HCT116 (cell line): Measurements from ENCODE around the gene ZBTB3. TPM values are rescaled to one million over a fixed set of nuclear protein-coding genes. Genes with fewer than 3 reads are reported as not detected.

Source experiments
- ATAC-seq: fragments of 200-7000 bp; cut with Tn5 transposase; 2 replicates; pipeline ENCODE4 v1.9.1; 2020; ENCODE audit warnings: mild to moderate bottlenecking, moderate library complexity
- BruUV-seq: library from RNA; stranded (reverse); fragments of 400-500 nt; replicated peaks from 2 replicates; lab custom pipeline; 2021; lab: Mats Ljungman, UMichigan
- CTCF ChIA-PET: fragments of 300-600 bp; sonication (Branson Sonifier 250); formaldehyde crosslinking; loops from one replicate; lab custom pipeline; 2021; ENCODE audit warnings: antibody characterized with exemption; lab: Charles Lee
- POLR2A ChIA-PET: fragments of 300-600, 350-600 bp; sonication (Branson Sonifier 250); formaldehyde crosslinking; loops from one replicate; lab custom pipeline; 2021; ENCODE audit warnings: antibody characterized with exemption; lab: Charles Lee
- RAD21 ChIA-PET, 2 experiments: fragments of 300-600 bp; sonication (Branson Sonifier 250); formaldehyde crosslinking; loops; one replicate each; lab custom pipeline; 2023; ENCODE audit warnings: low total read pairs in 2 of 2; ENCODE audit not compliant: uncharacterized antibody in 2 of 2, unreplicated experiment in 2 of 2, low non-redundant PET in 1 of 2; lab: Charles Lee
- DNase-seq: peaks from one replicate; pipeline ENCODE4 v3.0.0-alpha.2; 2010; ENCODE audit warnings: low read depth, low spot score
- H2AFZ ChIP-seq: fragments of 200-600 bp; shearing (Covaris generic), sonication (generic); 2 replicates; pipeline ENCODE4 v1.6.1; 2017; ENCODE audit warnings: low read depth, mixed run types, mixed read lengths, antibody characterized with exemption, low read length; ENCODE audit not compliant: poor library complexity, severe bottlenecking
- H3K27ac ChIP-seq: 2 replicates; pipeline ENCODE4 v1.5.1; 2012; ENCODE audit warnings: low read depth, low read length
- H3K27me3 ChIP-seq: fragments of 200-600 bp; sonication (generic); 2 replicates; pipeline ENCODE4 v1.6.1; 2016; ENCODE audit warnings: mixed run types, low read length, mixed read lengths; ENCODE audit not compliant: insufficient read depth
- H3K36me3 ChIP-seq, 2 experiments: fragments of 200-500 bp in 1 of 2; fragments of 200-600 bp in 1 of 2; sonication (Bioruptor generic) in 1 of 2; sonication (generic) in 1 of 2; 2 replicates each; pipeline versions ENCODE4 v1.5.1 to v1.6.1; 2014 to 2016; ENCODE audit warnings: low read length in 2 of 2, inconsistent platforms in 1 of 2, mixed read lengths in 1 of 2, mixed run types in 1 of 2; ENCODE audit not compliant: insufficient read depth in 2 of 2, control insufficient read depth in 1 of 2
- H3K4me1 ChIP-seq, 2 experiments: fragments of 200-600 bp in 1 of 2; sonication (generic) in 1 of 2; 2 replicates each; pipeline versions ENCODE4 v1.5.1 to v1.6.1; 2012 to 2017; ENCODE audit warnings: low read length in 2 of 2, inconsistent platforms in 1 of 2, mild to moderate bottlenecking in 1 of 2, mixed read lengths in 1 of 2, mixed run types in 1 of 2, moderate library complexity in 1 of 2; ENCODE audit not compliant: insufficient read depth in 2 of 2, control insufficient read depth in 1 of 2
- H3K4me2 ChIP-seq: fragments of 200-600 bp; sonication (generic); 2 replicates; pipeline ENCODE4 v1.6.1; 2017; ENCODE audit warnings: mixed run types, low read length, mixed read lengths
- H3K4me3 ChIP-seq, 2 experiments: fragments of 200-600 bp in 1 of 2; sonication (generic) in 1 of 2; replicated peaks in 1 of 2; 2 replicates each; pipeline ENCODE4 v1.5.1; 2011 to 2016; ENCODE audit warnings: low read length in 2 of 2, control low read depth in 1 of 2, low read depth in 1 of 2, mild to moderate bottlenecking in 1 of 2, mixed read lengths in 1 of 2, mixed run types in 1 of 2
- H3K79me2 ChIP-seq: fragments of 200-600 bp; sonication (generic); 2 replicates; pipeline ENCODE4 v1.6.1; 2017; ENCODE audit warnings: mild to moderate bottlenecking, mixed run types, low read length, moderate library complexity, mixed read lengths; ENCODE audit not compliant: insufficient read depth
- H3K9ac ChIP-seq: fragments of 200-600 bp; sonication (generic); 2 replicates; pipeline ENCODE4 v1.6.1; 2016; ENCODE audit warnings: low read length, mixed read lengths
- H3K9me2 ChIP-seq: fragments of 200-600 bp; sonication (generic), shearing (Covaris generic); 2 replicates; pipeline ENCODE4 v1.6.1; 2017; ENCODE audit warnings: mixed run types, mild to moderate bottlenecking, moderate library complexity; ENCODE audit not compliant: insufficient read depth
- H3K9me3 ChIP-seq, 2 experiments: fragments of 200-500 bp in 1 of 2; fragments of 200-600 bp in 1 of 2; sonication (Bioruptor generic) in 1 of 2; sonication (generic) in 1 of 2; 2 replicates each; pipeline ENCODE4 v1.6.1; 2014 to 2017; ENCODE audit warnings: low read length in 2 of 2, mixed read lengths in 2 of 2, inconsistent platforms in 1 of 2, low read depth in 1 of 2, mild to moderate bottlenecking in 1 of 2, mixed run types in 1 of 2, moderate library complexity in 1 of 2; ENCODE audit not compliant: control insufficient read depth in 1 of 2, insufficient read depth in 1 of 2
- H4K20me1 ChIP-seq: fragments of 200-600 bp; sonication (generic), shearing (Covaris generic); 2 replicates; pipeline ENCODE4 v1.6.1; 2017; ENCODE audit warnings: mixed run types, mild to moderate bottlenecking, moderate library complexity; ENCODE audit not compliant: insufficient read depth
- CBX3 ChIP-seq: IDR thresholded peaks from 2 replicates; pipeline ENCODE4 v1.6.1; 2012; ENCODE audit warnings: low read depth
- EGR1 ChIP-seq: IDR thresholded peaks from 2 replicates; pipeline ENCODE4 v1.6.1; 2012; ENCODE audit warnings: low read depth
- ELF1 ChIP-seq: IDR thresholded peaks from 2 replicates; pipeline ENCODE4 v1.6.1; 2012; ENCODE audit warnings: low read depth, borderline replicate concordance
- EZH2 ChIP-seq: fragments of 200-600 bp; sonication (generic); IDR thresholded peaks from 2 replicates; pipeline ENCODE4 v1.6.1; 2017; ENCODE audit warnings: antibody characterized with exemption, mixed run types
- EZH2phosphoT487 ChIP-seq: fragments of 200-600 bp; IDR thresholded peaks from 2 replicates; pipeline ENCODE4 v1.6.1; 2018; ENCODE audit warnings: antibody characterized with exemption, borderline replicate concordance
- JUND ChIP-seq: IDR thresholded peaks from 2 replicates; pipeline ENCODE4 v1.6.1; 2012
- MAX ChIP-seq: IDR thresholded peaks from 2 replicates; pipeline ENCODE4 v1.6.1; 2012
- POLR2AphosphoS5 ChIP-seq: IDR thresholded peaks from 2 replicates; pipeline ENCODE4 v1.6.1; 2011; ENCODE audit warnings: mild to moderate bottlenecking, low read depth, low read length, moderate library complexity
- RAD21 ChIP-seq: IDR thresholded peaks from 2 replicates; pipeline ENCODE4 v1.6.1; 2012; ENCODE audit warnings: low read depth, mild to moderate bottlenecking
- SIN3A ChIP-seq: IDR thresholded peaks from 2 replicates; pipeline ENCODE4 v1.6.1; 2012; ENCODE audit warnings: low read depth
- SP1 ChIP-seq: IDR thresholded peaks from 2 replicates; pipeline ENCODE4 v1.6.1; 2012; ENCODE audit warnings: low read depth
- TCF7L2 ChIP-seq: IDR thresholded peaks from 2 replicates; pipeline ENCODE4 v1.7.0; 2011; ENCODE audit warnings: borderline replicate concordance, inconsistent platforms; ENCODE audit not compliant: insufficient read depth, insufficient read length; ENCODE audit errors: extremely low read depth
- ZFX ChIP-seq: fragments of 450-650 bp; IDR thresholded peaks from 2 replicates; pipeline ENCODE4 v1.6.1; 2017
- intact Hi-C: fragments of 100-400 bp; cut with micrococcal nuclease; formaldehyde crosslinking; loops from 2 replicates; pipeline ENCODE4 v1.10.0; 2022
- total RNA-seq: library from RNA; stranded (reverse); gene quantifications from one replicate; pipeline ENCODE4 v1.2.1, GENCODE V29; 2021; ENCODE audit not compliant: unreplicated experiment
- TF ChIP-seq, protein P1 (sequence below): IDR thresholded peaks from 2 replicates; pipeline ENCODE4 v1.6.1; 2011; ENCODE audit warnings: mild to moderate bottlenecking, low read length, moderate library complexity; ENCODE audit not compliant: insufficient replicate concordance; ENCODE audit errors: extremely low read depth
- TF ChIP-seq, protein P2 (sequence below): IDR thresholded peaks from 2 replicates; pipeline ENCODE4 v1.6.1; 2012
- TF ChIP-seq, protein P3 (sequence below), 3 experiments: fragments of 200-600 bp in 1 of 3; sonication (generic) in 1 of 3; IDR thresholded peaks in 2 of 3; conservative IDR thresholded peaks in 1 of 3; 2 replicates each; pipeline ENCODE4 v1.5.1; 2012 to 2017; ENCODE audit warnings: low read depth in 2 of 3, low read length in 2 of 3, antibody characterized with exemption in 1 of 3, borderline replicate concordance in 1 of 3, control low read depth in 1 of 3, mild to moderate bottlenecking in 1 of 3, mixed read lengths in 1 of 3, mixed run types in 1 of 3, moderate library complexity in 1 of 3; ENCODE audit not compliant: insufficient read depth in 1 of 3

Gene ZBTB3
- total RNA-seq, 1 experiment from 2014 or later: 11.3 TPM

DNA sequence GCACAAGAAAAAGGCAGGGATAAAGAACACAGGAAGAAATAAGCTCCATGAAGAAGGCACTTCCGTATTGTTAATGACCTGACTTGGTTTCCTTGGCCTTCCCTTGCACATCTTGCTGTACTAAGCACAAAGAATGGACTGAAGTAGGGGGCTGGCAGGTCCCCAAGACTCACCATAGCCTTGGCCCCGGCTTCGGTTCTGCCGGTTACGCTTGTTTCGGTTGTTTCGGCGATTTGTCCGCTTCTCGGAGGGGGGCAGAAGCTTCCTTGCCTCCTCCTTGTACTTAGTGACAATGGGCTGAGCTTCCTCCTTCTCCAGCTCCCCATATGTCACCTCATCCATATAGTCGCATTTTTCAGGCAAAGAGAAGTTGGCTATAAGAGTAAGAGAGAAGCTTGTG is 37.1 kb downstream of the ZBTB3 start:
- Histone ChIP-seq H2AFZ (no peak overlapping the region), H3K9ac (no peak overlapping the region), H3K4me2 (no peak overlapping the region), H3K4me3 (no peak overlapping the region), H3K9me3 (no peaks in the 10 kb centered on the region), H3K27ac (no peak overlapping the region), H3K9me2 (no peaks in the 10 kb centered on the region), H3K36me3 (peaks cover 89 to 95% of the 10 kb centered on the region in 2 experiments), H3K79me2 (peaks cover 82% of the 10 kb centered on the region), H3K4me1 (no peaks in the 10 kb centered on the region), H4K20me1 (peaks cover 5% of the 10 kb centered on the region; the same call in 1 of the 2 replicates), H3K27me3 (no peaks in the 10 kb centered on the region)
- ChIA-PET POLR2A (no interaction called here), CTCF (no interaction called here), RAD21 (no interaction called here)
- no TSS peak for BruUV-seq
- TF ChIP-seq EGR1: no peak
- no peak for TF ChIP-seq EZH2phosphoT487
- intact Hi-C loops: no loop called here
- ATAC-seq: no peak
- DNase-seq: no peak

- peaks cover 88 to 89% of the 10 kb centered on the region in 2 experiments for H3K36me3 ChIP-seq
- H3K79me2 ChIP-seq: peaks cover 76% of the 10 kb centered on the region
- CTCF ChIA-PET: no interaction called here
- ATAC-seq: no peak
- RAD21 ChIA-PET: no interaction called here
- H3K27me3 ChIP-seq: no peaks in the 10 kb centered on the region
- no peaks in the 10 kb centered on the region for H3K9me3 ChIP-seq
- no peak overlapping the region for H2AFZ ChIP-seq
- H3K9ac ChIP-seq: no peak overlapping the region
- H3K4me2 ChIP-seq: no peak overlapping the region
- no peak overlapping the region for H3K4me3 ChIP-seq
- peaks cover 5% of the 10 kb centered on the region; the same call in 1 of the 2 replicates for H4K20me1 ChIP-seq
- POLR2A ChIA-PET: no interaction called here
- BruUV-seq: no TSS peak
- intact Hi-C loops: no loop called here
- no peaks in the 10 kb centered on the region for H3K9me2 ChIP-seq
- no peak for DNase-seq
- H3K4me1 ChIP-seq: no peaks in the 10 kb centered on the region
- H3K27ac ChIP-seq: no peak overlapping the region
- no peak for TF ChIP-seq EGR1
- TF ChIP-seq JUND: no peak
- no peak for TF ChIP-seq SIN3A
- TF ChIP-seq EZH2: no peak
- TF ChIP-seq, protein P1, sequence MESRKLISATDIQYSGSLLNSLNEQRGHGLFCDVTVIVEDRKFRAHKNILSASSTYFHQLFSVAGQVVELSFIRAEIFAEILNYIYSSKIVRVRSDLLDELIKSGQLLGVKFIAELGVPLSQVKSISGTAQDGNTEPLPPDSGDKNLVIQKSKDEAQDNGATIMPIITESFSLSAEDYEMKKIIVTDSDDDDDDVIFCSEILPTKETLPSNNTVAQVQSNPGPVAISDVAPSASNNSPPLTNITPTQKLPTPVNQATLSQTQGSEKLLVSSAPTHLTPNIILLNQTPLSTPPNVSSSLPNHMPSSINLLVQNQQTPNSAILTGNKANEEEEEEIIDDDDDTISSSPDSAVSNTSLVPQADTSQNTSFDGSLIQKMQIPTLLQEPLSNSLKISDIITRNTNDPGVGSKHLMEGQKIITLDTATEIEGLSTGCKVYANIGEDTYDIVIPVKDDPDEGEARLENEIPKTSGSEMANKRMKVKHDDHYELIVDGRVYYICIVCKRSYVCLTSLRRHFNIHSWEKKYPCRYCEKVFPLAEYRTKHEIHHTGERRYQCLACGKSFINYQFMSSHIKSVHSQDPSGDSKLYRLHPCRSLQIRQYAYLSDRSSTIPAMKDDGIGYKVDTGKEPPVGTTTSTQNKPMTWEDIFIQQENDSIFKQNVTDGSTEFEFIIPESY: no peak
- no peak for TF ChIP-seq POLR2AphosphoS5
- TF ChIP-seq, protein P2, sequence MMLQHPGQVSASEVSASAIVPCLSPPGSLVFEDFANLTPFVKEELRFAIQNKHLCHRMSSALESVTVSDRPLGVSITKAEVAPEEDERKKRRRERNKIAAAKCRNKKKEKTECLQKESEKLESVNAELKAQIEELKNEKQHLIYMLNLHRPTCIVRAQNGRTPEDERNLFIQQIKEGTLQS: no peak
- no peak for TF ChIP-seq SP1
- TF ChIP-seq ZFX: no peak
- no peak for TF ChIP-seq RAD21
- TF ChIP-seq CBX3: no peak
- no peak for TF ChIP-seq TCF7L2
- TF ChIP-seq, protein P3, sequence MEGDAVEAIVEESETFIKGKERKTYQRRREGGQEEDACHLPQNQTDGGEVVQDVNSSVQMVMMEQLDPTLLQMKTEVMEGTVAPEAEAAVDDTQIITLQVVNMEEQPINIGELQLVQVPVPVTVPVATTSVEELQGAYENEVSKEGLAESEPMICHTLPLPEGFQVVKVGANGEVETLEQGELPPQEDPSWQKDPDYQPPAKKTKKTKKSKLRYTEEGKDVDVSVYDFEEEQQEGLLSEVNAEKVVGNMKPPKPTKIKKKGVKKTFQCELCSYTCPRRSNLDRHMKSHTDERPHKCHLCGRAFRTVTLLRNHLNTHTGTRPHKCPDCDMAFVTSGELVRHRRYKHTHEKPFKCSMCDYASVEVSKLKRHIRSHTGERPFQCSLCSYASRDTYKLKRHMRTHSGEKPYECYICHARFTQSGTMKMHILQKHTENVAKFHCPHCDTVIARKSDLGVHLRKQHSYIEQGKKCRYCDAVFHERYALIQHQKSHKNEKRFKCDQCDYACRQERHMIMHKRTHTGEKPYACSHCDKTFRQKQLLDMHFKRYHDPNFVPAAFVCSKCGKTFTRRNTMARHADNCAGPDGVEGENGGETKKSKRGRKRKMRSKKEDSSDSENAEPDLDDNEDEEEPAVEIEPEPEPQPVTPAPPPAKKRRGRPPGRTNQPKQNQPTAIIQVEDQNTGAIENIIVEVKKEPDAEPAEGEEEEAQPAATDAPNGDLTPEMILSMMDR (IDR thresholded peaks at IDR 0.05 in 2 of 3, conservative IDR thresholded peaks at IDR 0.05 in 1 of 3; ENCODE audit: borderline replicate concordance in 1 of 3, insufficient read depth in 1 of 3, low read depth in 2 of 3, low read length in 2 of 3): no peak
- no peak for TF ChIP-seq ELF1
- TF ChIP-seq MAX: no peak
Measured at GRCh38 chr11:62716206-62716605, 37.8 kb downstream of the ZBTB3 start.
